COLO668 (cell line): ENCODE results near the gene FAM110A.
"Not testable (repeated sequence)": the region's sequence is repeated elsewhere in the genome, so short reads cannot be mapped to it uniquely, and the experiment has no call there.

Source experiments
- DNase-seq: peaks from one replicate; lab custom pipeline; 2025; ENCODE audit not compliant: unreplicated experiment; lab: John Stamatoyannopoulos, UW

Gene FAM110A

DNA sequence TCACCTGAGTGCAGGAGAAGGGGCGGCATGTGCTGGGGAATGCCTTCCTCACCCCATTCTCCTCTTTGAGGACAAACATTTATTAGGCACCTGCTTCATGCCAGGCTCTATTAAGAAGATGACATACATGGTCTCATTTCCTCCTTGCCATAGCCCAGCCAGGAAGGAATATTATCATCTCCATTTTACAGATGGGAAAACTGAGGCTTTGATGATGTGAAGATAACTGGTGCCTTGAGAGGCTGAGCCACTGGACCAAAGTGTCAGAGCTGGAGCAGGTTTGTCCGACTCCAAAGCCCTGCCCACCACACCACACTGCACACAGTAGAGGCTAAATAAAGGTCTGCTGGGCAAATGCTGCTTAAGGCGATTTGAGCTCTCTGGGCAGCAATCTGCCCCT lies 37.2 kb downstream of the FAM110A start:
- DNase-seq, result no peak

DNA sequence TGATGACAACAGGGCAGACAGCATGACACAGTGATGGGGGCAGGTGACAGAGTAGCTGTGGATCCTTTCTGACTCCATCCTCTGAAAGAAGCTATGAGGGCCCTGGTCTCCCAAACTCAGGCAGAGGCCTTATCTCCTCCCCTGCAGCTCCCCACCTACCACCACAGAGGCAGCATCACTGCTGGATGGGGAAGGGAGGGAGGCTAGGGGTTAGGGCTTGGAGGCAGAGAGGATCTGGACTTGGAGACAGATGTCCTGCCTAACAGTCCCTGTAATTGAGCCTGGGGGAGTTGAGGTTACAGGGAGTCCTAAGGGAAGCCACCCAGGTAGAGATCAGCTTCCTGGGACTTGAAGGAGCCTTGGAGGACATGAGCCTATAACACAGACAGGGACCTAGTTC lies 37.9 kb downstream of the FAM110A start:
- no peak for DNase-seq

- DNase-seq, result no peak
These were observed 38.4 kb downstream of the FAM110A start for GRCh38 chr20:871948-872347.

- DNase-seq, result no peak
These were observed 39.5 kb downstream of the FAM110A start for GRCh38 chr20:872855-873520.

GRCh38 chr20:873875-874607 lies 40.5 kb downstream of the FAM110A start:
- no peak for DNase-seq

DNA sequence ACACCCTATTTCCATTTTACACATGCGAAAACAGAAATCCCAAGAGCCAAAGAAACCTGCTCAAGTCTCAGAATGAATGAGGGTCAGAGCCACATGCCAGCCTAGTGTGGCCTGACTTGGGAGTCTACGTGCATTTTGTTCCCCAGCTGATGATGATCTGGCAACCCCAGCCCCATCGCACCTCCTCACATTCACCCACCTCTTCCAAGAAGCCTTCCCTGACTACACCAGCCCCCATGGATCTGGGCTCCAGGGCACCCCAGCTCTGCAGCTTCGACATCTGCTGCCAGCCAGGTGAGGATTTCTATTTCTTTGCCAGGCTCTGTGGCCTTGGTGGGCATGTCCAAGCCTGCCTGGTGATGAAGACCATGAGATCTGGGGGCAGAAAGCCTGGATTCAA lies 41.6 kb downstream of the FAM110A start:
- no peak for DNase-seq

GRCh38 chr20:877814-878213 lies 44.3 kb downstream of the FAM110A start:
- no peak for DNase-seq

GRCh38 chr20:878511-879307 lies 45.2 kb downstream of the FAM110A start:
- DNase-seq, result no peak

- DNase-seq, result no peak
These were observed 46.1 kb downstream of the FAM110A start for GRCh38 chr20:879626-880025.

DNA sequence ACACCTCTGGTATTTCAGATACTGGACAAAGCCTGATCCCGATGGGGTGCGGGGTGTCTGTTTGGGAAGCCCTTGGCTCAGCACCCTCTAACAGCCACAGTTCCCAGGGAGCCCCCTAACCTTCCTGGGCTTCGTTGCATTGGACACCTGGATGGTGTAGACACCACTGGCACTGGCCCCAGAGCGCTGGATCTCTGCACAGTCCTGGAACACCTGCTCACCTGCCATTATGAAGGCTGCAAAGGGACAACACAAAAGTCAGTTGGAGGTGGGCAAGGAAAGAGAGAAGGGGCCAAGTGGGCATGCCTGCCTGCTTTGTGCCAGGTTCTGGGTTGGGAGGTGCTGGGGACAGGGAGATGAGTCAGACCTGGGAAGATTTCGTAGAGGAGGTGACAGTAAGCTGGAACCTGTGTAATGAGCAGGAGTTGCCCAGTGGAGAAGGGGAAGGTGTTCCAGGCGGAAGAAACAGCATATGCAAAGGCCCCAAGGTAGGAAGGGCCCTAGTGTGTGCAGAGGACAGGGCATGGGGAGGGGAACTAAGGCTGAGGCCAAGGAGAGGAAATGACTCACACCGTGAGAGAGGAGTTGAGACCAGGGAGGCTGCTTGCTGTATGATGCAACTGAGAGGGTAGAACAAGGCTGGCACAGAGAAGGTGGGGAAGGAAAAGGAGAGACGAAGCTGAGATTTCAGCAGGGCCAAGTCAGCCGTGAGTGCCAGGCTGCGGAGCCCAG lies 47.7 kb downstream of the FAM110A start:
- DNase-seq, result no peak

DNA sequence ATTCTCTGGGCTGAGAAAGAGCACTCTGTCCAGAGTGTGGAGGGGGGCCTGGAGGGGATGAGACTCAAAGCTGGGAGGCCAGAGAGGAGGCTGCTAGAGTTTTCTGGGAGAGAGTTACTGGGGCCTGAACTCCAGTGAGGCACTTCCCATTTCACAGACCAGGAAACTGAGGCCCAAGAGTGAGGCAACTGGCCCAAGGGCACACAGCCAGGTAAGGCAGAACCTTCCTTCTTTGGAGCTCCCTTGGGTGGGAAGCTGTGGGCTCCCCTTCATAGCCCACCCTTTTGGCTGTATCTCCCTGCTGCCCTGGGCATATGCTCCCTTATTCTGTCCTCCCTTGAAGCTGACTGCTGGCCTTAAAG lies 48.2 kb downstream of the FAM110A start:
- no peak for DNase-seq

- DNase-seq, result peak; percentile 8
These were observed 51.8 kb downstream of the FAM110A start for GRCh38 chr20:884983-885952.

- DNase-seq, result no peak
These were observed 53.6 kb downstream of the FAM110A start for GRCh38 chr20:887137-887536.

DNA sequence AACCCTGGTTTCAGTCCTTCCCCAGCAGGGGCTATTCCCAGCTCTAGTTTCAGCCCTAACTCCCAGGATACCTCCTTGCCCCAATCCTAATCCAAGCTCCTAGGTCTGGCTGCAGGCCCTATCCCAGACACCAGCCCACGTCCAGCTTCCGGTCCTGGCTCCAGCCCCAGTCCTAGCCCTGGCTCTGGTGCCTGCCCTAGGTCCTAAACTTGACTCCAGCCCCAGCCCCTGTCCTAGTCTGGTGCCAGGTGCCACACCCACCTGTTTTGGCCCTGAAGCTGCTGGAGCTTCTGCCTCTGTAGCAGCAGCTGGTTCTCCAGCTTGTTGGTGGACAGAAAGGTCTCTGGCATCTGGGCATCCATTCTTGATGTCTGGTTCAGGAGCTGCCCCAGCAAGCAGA lies 54.5 kb downstream of the FAM110A start:
- no peak for DNase-seq

DNA sequence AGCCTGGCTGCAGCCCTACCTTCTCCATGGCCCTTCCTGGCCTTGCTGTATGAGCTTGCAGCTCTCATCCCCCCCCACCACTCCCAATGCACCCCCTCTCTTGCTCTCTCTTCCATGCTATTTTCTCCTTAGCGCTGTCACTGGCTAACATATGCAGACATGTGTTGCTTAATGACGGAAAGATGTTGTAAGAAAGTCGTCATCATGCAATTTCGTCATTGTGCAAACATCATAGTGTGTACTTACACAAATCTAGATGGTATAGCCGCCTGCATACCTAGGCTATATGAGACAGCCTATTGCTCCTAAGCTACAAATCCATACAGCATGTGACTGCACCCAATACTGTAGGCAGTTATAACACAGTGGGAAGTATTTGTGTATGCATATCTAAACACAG lies 55.6 kb downstream of the FAM110A start:
- no peak for DNase-seq

DNA sequence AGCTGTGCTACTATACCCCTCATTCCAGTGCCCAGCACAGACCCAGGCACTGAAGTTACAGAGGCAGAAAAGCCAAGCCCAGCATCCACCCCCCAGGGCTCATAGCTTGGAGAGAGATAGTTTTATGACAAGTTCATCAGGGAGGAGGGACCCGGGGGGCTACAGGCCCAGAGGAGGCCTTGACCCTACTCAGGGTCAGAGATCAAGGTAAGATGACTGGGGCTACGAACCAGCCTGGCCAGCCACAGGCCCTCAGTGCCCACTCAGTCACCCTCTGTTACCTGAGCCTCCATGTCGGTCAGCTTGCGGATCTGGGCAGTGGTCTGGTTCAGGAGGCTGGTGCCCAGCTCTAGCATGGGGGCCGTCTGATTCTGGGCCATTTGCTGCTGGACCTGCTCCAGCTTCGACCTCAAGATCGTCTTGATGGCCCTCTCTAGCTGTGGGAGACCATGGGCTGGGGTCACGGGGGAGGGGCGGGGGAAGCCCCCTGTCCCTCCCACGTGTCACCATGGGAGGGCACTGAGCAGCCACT lies 56.5 kb downstream of the FAM110A start:
- DNase-seq, result no peak

GRCh38 chr20:890666-891057 lies 57.1 kb downstream of the FAM110A start:
- DNase-seq, result no peak

GRCh38 chr20:891058-891705 lies 57.7 kb downstream of the FAM110A start:
- DNase-seq, result no peak

DNA sequence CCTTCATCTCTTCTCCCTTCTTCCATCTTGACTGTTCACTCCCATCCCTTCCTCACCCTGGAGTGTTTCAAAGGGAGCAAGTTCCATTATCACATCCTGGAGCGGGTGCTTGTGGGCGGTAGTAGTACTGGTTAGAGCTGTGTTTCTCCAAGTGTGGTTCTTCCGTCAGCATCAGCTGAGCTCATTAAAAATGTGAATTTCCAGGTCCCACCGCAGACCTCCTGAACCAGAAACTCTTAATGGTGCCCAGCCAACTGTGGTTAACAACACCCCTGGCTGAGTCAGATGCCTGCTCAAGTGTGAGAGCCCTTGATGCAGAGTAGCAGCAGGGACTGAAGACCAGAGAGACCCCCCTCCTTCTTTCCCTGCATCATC lies 58.2 kb downstream of the FAM110A start:
- DNase-seq, result no peak

DNA sequence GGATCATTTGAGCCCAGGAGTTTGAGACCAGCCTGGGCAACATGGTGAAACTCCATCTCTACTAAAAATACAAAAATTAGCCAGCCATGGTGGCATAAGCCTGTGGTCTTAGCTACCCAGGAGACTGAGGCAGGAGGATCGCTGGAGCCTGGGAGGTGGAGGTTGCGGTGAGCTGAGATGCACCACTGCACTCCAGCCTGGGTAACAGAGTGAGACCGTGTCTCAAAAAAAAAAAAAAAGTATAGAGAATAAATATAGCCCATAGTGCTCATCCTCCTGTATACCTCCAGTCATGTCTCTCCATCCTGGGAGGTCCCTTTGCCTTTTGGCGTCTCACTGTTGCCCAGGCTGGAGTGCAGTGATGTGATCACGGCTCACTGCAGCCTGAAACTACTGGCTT lies 58.9 kb downstream of the FAM110A start:
- not testable (repeated sequence) for DNase-seq
